ENCODE data around the gene ERBB4.

Gene ERBB4

GRCh38 chr2:212441821-212442220, 96.8 kb downstream of the ERBB4 start:
- Histone ChIP-seq H3K27ac (ENCODE audit: low read length) (no peak overlapping the region), H3K4me3 (ENCODE audit: low read length) (no peak overlapping the region)
- WGBS (ENCODE audit: insufficient coverage, insufficient read length): no CpG with 5 or more reads among the region's 4 CpGs

GRCh38 chr2:212441141-212441540, 97.5 kb downstream of the ERBB4 start:
- no CpG with 5 or more reads among the region's 1 CpG for WGBS (ENCODE audit: insufficient coverage, insufficient read length)
- no peaks in the 10 kb centered on the region for H3K4me1 ChIP-seq (ENCODE audit: control insufficient read depth, insufficient read depth, low read length)
- H3K4me3 ChIP-seq (ENCODE audit: low read length): no peak overlapping the region
- H3K36me3 ChIP-seq (ENCODE audit: control insufficient read depth, insufficient read depth, low read length): no peaks in the 10 kb centered on the region
- H3K27ac ChIP-seq (ENCODE audit: low read length): no peak overlapping the region
- no peak for DNase-seq (ENCODE audit: low read depth, low spot score)
- H3K27me3 ChIP-seq (ENCODE audit: control insufficient read depth, insufficient read depth, low read length): no peaks in the 10 kb centered on the region
- H3K9me3 ChIP-seq (ENCODE audit: control insufficient read depth, insufficient read depth, low read length): no peaks in the 10 kb centered on the region; the same call in 1 of the 2 replicates

More at GRCh38 chr2:212441821-212442220, 96.8 kb downstream of the ERBB4 start:
- no peak for DNase-seq (ENCODE audit: low read depth, low spot score)
- Histone ChIP-seq H3K36me3 (ENCODE audit: control insufficient read depth, insufficient read depth, low read length) (no peaks in the 10 kb centered on the region), H3K9me3 (ENCODE audit: control insufficient read depth, insufficient read depth, low read length) (no peaks in the 10 kb centered on the region; the same call in 1 of the 2 replicates), H3K27me3 (ENCODE audit: control insufficient read depth, insufficient read depth, low read length) (no peaks in the 10 kb centered on the region), H3K4me1 (ENCODE audit: control insufficient read depth, insufficient read depth, low read length) (no peaks in the 10 kb centered on the region)

- H3K27ac ChIP-seq (ENCODE audit: low read length): no peak overlapping the region
- no peak overlapping the region for H3K4me3 ChIP-seq (ENCODE audit: low read length)
- no peaks in the 10 kb centered on the region for H3K36me3 ChIP-seq (ENCODE audit: control insufficient read depth, insufficient read depth, low read length)
- no peaks in the 10 kb centered on the region; the same call in 1 of the 2 replicates for H3K4me1 ChIP-seq (ENCODE audit: control insufficient read depth, insufficient read depth, low read length)
- H3K27me3 ChIP-seq (ENCODE audit: control insufficient read depth, insufficient read depth, low read length): no peaks in the 10 kb centered on the region
- peak; percentile 9 for DNase-seq (ENCODE audit: low read depth, low spot score)
- no CpG with 5 or more reads among the region's 1 CpG for WGBS (ENCODE audit: insufficient coverage, insufficient read length)
- H3K9me3 ChIP-seq (ENCODE audit: control insufficient read depth, insufficient read depth, low read length): no peaks in the 10 kb centered on the region
Observed at GRCh38 chr2:212428681-212429478, 109.7 kb downstream of the ERBB4 start.

- Histone ChIP-seq H3K27me3 (ENCODE audit: control insufficient read depth, insufficient read depth, low read length) (no peaks in the 10 kb centered on the region), H3K36me3 (ENCODE audit: control insufficient read depth, insufficient read depth, low read length) (no peaks in the 10 kb centered on the region), H3K27ac (ENCODE audit: low read length) (no peak overlapping the region), H3K4me1 (ENCODE audit: control insufficient read depth, insufficient read depth, low read length) (no peaks in the 10 kb centered on the region; the same call in 1 of the 2 replicates), H3K4me3 (ENCODE audit: low read length) (no peak overlapping the region), H3K9me3 (ENCODE audit: control insufficient read depth, insufficient read depth, low read length) (no peaks in the 10 kb centered on the region)
- WGBS (ENCODE audit: insufficient coverage, insufficient read length): no CpG with 5 or more reads among the region's 2 CpGs
- no peak for DNase-seq (ENCODE audit: low read depth, low spot score)
Observed at GRCh38 chr2:212427638-212428037, 111.0 kb downstream of the ERBB4 start.

- H3K4me3 ChIP-seq (ENCODE audit: low read length): no peak overlapping the region
- H3K9me3 ChIP-seq (ENCODE audit: control insufficient read depth, insufficient read depth, low read length): no peaks in the 10 kb centered on the region
- no peak for DNase-seq (ENCODE audit: low read depth, low spot score)
- no peaks in the 10 kb centered on the region; the same call in 1 of the 2 replicates for H3K4me1 ChIP-seq (ENCODE audit: control insufficient read depth, insufficient read depth, low read length)
- WGBS (ENCODE audit: insufficient coverage, insufficient read length): no CpG with 5 or more reads among the region's 5 CpGs
- no peaks in the 10 kb centered on the region for H3K36me3 ChIP-seq (ENCODE audit: control insufficient read depth, insufficient read depth, low read length)
- H3K27me3 ChIP-seq (ENCODE audit: control insufficient read depth, insufficient read depth, low read length): no peaks in the 10 kb centered on the region
- no peak overlapping the region for H3K27ac ChIP-seq (ENCODE audit: low read length)
Observed at GRCh38 chr2:212426637-212427412, 111.8 kb downstream of the ERBB4 start.

GRCh38 chr2:212424082-212424481, 114.5 kb downstream of the ERBB4 start:
- Histone ChIP-seq H3K27me3 (ENCODE audit: control insufficient read depth, insufficient read depth, low read length) (no peaks in the 10 kb centered on the region), H3K36me3 (ENCODE audit: control insufficient read depth, insufficient read depth, low read length) (no peaks in the 10 kb centered on the region), H3K4me3 (ENCODE audit: low read length) (no peak overlapping the region), H3K27ac (ENCODE audit: low read length) (no peak overlapping the region), H3K9me3 (ENCODE audit: control insufficient read depth, insufficient read depth, low read length) (no peaks in the 10 kb centered on the region), H3K4me1 (ENCODE audit: control insufficient read depth, insufficient read depth, low read length) (no peaks in the 10 kb centered on the region; the same call in 1 of the 2 replicates)
- DNase-seq (ENCODE audit: low read depth, low spot score): no peak

- no peak overlapping the region for H3K27ac ChIP-seq (ENCODE audit: low read length)
- no peaks in the 10 kb centered on the region for H3K9me3 ChIP-seq (ENCODE audit: control insufficient read depth, insufficient read depth, low read length)
- WGBS (ENCODE audit: insufficient coverage, insufficient read length): no CpG with 5 or more reads among the region's 1 CpG
- no peak for DNase-seq (ENCODE audit: low read depth, low spot score)
- no peaks in the 10 kb centered on the region for H3K27me3 ChIP-seq (ENCODE audit: control insufficient read depth, insufficient read depth, low read length)
- no peak overlapping the region for H3K4me3 ChIP-seq (ENCODE audit: low read length)
- no peaks in the 10 kb centered on the region; the same call in 1 of the 2 replicates for H3K4me1 ChIP-seq (ENCODE audit: control insufficient read depth, insufficient read depth, low read length)
- no peaks in the 10 kb centered on the region for H3K36me3 ChIP-seq (ENCODE audit: control insufficient read depth, insufficient read depth, low read length)
Observed at GRCh38 chr2:212423089-212423488, 115.5 kb downstream of the ERBB4 start.

- Histone ChIP-seq H3K4me1 (ENCODE audit: control insufficient read depth, insufficient read depth, low read length) (no peaks in the 10 kb centered on the region), H3K9me3 (ENCODE audit: control insufficient read depth, insufficient read depth, low read length) (no peaks in the 10 kb centered on the region), H3K27me3 (ENCODE audit: control insufficient read depth, insufficient read depth, low read length) (no peaks in the 10 kb centered on the region), H3K4me3 (ENCODE audit: low read length) (no peak overlapping the region), H3K36me3 (ENCODE audit: control insufficient read depth, insufficient read depth, low read length) (no peaks in the 10 kb centered on the region), H3K27ac (ENCODE audit: low read length) (no peak overlapping the region)
- WGBS (ENCODE audit: insufficient coverage, insufficient read length): no CpG with 5 or more reads among the region's 4 CpGs
- DNase-seq (ENCODE audit: low read depth, low spot score): no peak
Observed at GRCh38 chr2:212421556-212422334, 116.9 kb downstream of the ERBB4 start.

GRCh38 chr2:212416086-212416485, 122.5 kb downstream of the ERBB4 start:
- no peaks in the 10 kb centered on the region for H3K9me3 ChIP-seq (ENCODE audit: control insufficient read depth, insufficient read depth, low read length)
- H3K4me1 ChIP-seq (ENCODE audit: control insufficient read depth, insufficient read depth, low read length): no peaks in the 10 kb centered on the region
- H3K36me3 ChIP-seq (ENCODE audit: control insufficient read depth, insufficient read depth, low read length): no peaks in the 10 kb centered on the region
- WGBS (ENCODE audit: insufficient coverage, insufficient read length): no CpG with 5 or more reads among the region's 3 CpGs
- no peak overlapping the region for H3K27ac ChIP-seq (ENCODE audit: low read length)
- H3K4me3 ChIP-seq (ENCODE audit: low read length): no peak overlapping the region
- DNase-seq (ENCODE audit: low read depth, low spot score): no peak
- no peaks in the 10 kb centered on the region for H3K27me3 ChIP-seq (ENCODE audit: control insufficient read depth, insufficient read depth, low read length)

- no peak overlapping the region for H3K4me3 ChIP-seq (ENCODE audit: low read length)
- H3K9me3 ChIP-seq (ENCODE audit: control insufficient read depth, insufficient read depth, low read length): no peaks in the 10 kb centered on the region
- H3K36me3 ChIP-seq (ENCODE audit: control insufficient read depth, insufficient read depth, low read length): no peaks in the 10 kb centered on the region
- DNase-seq (ENCODE audit: low read depth, low spot score): no peak
- WGBS (ENCODE audit: insufficient coverage, insufficient read length): no CpG with 5 or more reads among the region's 4 CpGs
- H3K4me1 ChIP-seq (ENCODE audit: control insufficient read depth, insufficient read depth, low read length): no peaks in the 10 kb centered on the region
- no peak overlapping the region for H3K27ac ChIP-seq (ENCODE audit: low read length)
- H3K27me3 ChIP-seq (ENCODE audit: control insufficient read depth, insufficient read depth, low read length): no peaks in the 10 kb centered on the region
Observed at GRCh38 chr2:212414767-212415211, 123.8 kb downstream of the ERBB4 start.
